ENCODE data around the gene NID1.
"Not testable (repeated sequence)": the region's sequence is repeated elsewhere in the genome, so short reads cannot be mapped to it uniquely, and the experiment has no call there.

Gene NID1

GRCh38 chr1:235968831-235969230 lies 96.1 kb downstream of the NID1 start:
- Histone ChIP-seq H3K9me3 (replicated peaks in 1 of 2; ENCODE audit: control insufficient read depth in 2 of 2, insufficient read depth in 1 of 2, low read depth in 1 of 2, low read length in 2 of 2) (no peaks in the 10 kb centered on the region), H2BK15ac (ENCODE audit: low read length) (no peak overlapping the region), H3K4me1 (ENCODE audit: control insufficient read depth in 2 of 2, insufficient read depth in 1 of 2, low read depth in 1 of 2, low read length in 2 of 2) (peaks cover 0 to 4% of the 10 kb centered on the region in 2 donors), H3K4ac (ENCODE audit: low read length) (no peak overlapping the region), H3K27ac (replicated peaks; ENCODE audit: low read length) (no peak overlapping the region), H3K23ac (ENCODE audit: low read depth, low read length, poor library complexity) (no peak overlapping the region), H3K9ac (ENCODE audit: low read depth, low read length, poor library complexity) (no peak overlapping the region), H2BK120ac (ENCODE audit: low read depth, low read length) (no peak overlapping the region), H2BK5ac (ENCODE audit: low read length) (no peak overlapping the region), H3K36me3 (replicated peaks in 1 of 2; ENCODE audit: control insufficient read depth in 2 of 2, insufficient read depth in 2 of 2, low read length in 2 of 2) (no peaks in the 10 kb centered on the region), H3K4me2 (ENCODE audit: insufficient read depth, low read length, poor library complexity, severe bottlenecking) (no peak overlapping the region), H4K8ac (ENCODE audit: low read depth, low read length) (no peak overlapping the region), H2AK5ac (ENCODE audit: low read depth, low read length) (no peak overlapping the region), H2AFZ (ENCODE audit: low read length) (peak overlapping the region; percentile 28), H3K4me3 (ENCODE audit: low read length in 2 of 2) (no peak overlapping the region), H3K79me1 (ENCODE audit: low read depth, low read length) (no peaks in the 10 kb centered on the region), H2BK12ac (ENCODE audit: low read length) (no peak overlapping the region), H4K91ac (ENCODE audit: low read depth, low read length, poor library complexity) (no peak overlapping the region), H3K18ac (ENCODE audit: low read length) (no peak overlapping the region), H3K14ac (ENCODE audit: low read length) (no peak overlapping the region), H3K27me3 (ENCODE audit: control insufficient read depth in 3 of 3, insufficient read depth in 3 of 3, low read depth in 1 of 3, low read length in 3 of 3) (no peaks in the 10 kb centered on the region)
- no peak for DNase-seq (ENCODE audit: low spot score)
- no CpG with 5 or more reads among the region's 5 CpGs for WGBS, 2 donors (ENCODE audit: extremely low coverage in 2 of 2, insufficient read length in 2 of 2, insufficient replicate concordance in 1 of 2)

- not testable (repeated sequence) for H3K9me3 ChIP-seq (replicated peaks in 1 of 2; ENCODE audit: control insufficient read depth in 2 of 2, insufficient read depth in 1 of 2, low read depth in 1 of 2, low read length in 2 of 2); H2AK5ac ChIP-seq (ENCODE audit: low read depth, low read length); H3K27ac ChIP-seq (replicated peaks; ENCODE audit: low read length); H2AFZ ChIP-seq (ENCODE audit: low read length); H3K4me2 ChIP-seq (ENCODE audit: insufficient read depth, low read length, poor library complexity, severe bottlenecking); H3K4ac ChIP-seq (ENCODE audit: low read length); H2BK120ac ChIP-seq (ENCODE audit: low read depth, low read length); H3K36me3 ChIP-seq (replicated peaks in 1 of 2; ENCODE audit: control insufficient read depth in 2 of 2, insufficient read depth in 2 of 2, low read length in 2 of 2); H3K9ac ChIP-seq (ENCODE audit: low read depth, low read length, poor library complexity); H2BK5ac ChIP-seq (ENCODE audit: low read length); H3K23ac ChIP-seq (ENCODE audit: low read depth, low read length, poor library complexity); H3K79me1 ChIP-seq (ENCODE audit: low read depth, low read length); H3K18ac ChIP-seq (ENCODE audit: low read length); DNase-seq (ENCODE audit: low spot score); H3K4me3 ChIP-seq (ENCODE audit: low read length in 2 of 2); H4K91ac ChIP-seq (ENCODE audit: low read depth, low read length, poor library complexity); H4K8ac ChIP-seq (ENCODE audit: low read depth, low read length); H3K4me1 ChIP-seq (ENCODE audit: control insufficient read depth in 2 of 2, insufficient read depth in 1 of 2, low read depth in 1 of 2, low read length in 2 of 2); H3K14ac ChIP-seq (ENCODE audit: low read length); H2BK15ac ChIP-seq (ENCODE audit: low read length); H2BK12ac ChIP-seq (ENCODE audit: low read length); H3K27me3 ChIP-seq (ENCODE audit: control insufficient read depth in 3 of 3, insufficient read depth in 3 of 3, low read depth in 1 of 3, low read length in 3 of 3)
- no CpG with 5 or more reads among the region's 5 CpGs for WGBS, 2 donors (ENCODE audit: extremely low coverage in 2 of 2, insufficient read length in 2 of 2, insufficient replicate concordance in 1 of 2)
These were observed 98.8 kb downstream of the NID1 start for GRCh38 chr1:235966134-235966533.

GRCh38 chr1:235960809-235961208 lies 104.1 kb downstream of the NID1 start:
- no peak overlapping the region for H2BK12ac ChIP-seq (ENCODE audit: low read length)
- peaks cover 0 to 5% of the 10 kb centered on the region in 2 donors for H3K4me1 ChIP-seq (ENCODE audit: control insufficient read depth in 2 of 2, insufficient read depth in 1 of 2, low read depth in 1 of 2, low read length in 2 of 2)
- no CpG with 5 or more reads among the region's 4 CpGs for WGBS, 2 donors (ENCODE audit: extremely low coverage in 2 of 2, insufficient read length in 2 of 2, insufficient replicate concordance in 1 of 2)
- H3K9ac ChIP-seq (ENCODE audit: low read depth, low read length, poor library complexity), result no peak overlapping the region
- H3K14ac ChIP-seq (ENCODE audit: low read length), result no peak overlapping the region
- no peaks in the 10 kb centered on the region for H3K36me3 ChIP-seq (replicated peaks in 1 of 2; ENCODE audit: control insufficient read depth in 2 of 2, insufficient read depth in 2 of 2, low read length in 2 of 2)
- H3K27me3 ChIP-seq (ENCODE audit: control insufficient read depth in 3 of 3, insufficient read depth in 3 of 3, low read depth in 1 of 3, low read length in 3 of 3), result no peaks in the 10 kb centered on the region
- no peak overlapping the region for H2BK15ac ChIP-seq (ENCODE audit: low read length)
- H2AK5ac ChIP-seq (ENCODE audit: low read depth, low read length), result no peak overlapping the region
- no peak overlapping the region for H4K91ac ChIP-seq (ENCODE audit: low read depth, low read length, poor library complexity)
- H3K4me2 ChIP-seq (ENCODE audit: insufficient read depth, low read length, poor library complexity, severe bottlenecking), result no peak overlapping the region
- H3K79me1 ChIP-seq (ENCODE audit: low read depth, low read length), result no peaks in the 10 kb centered on the region
- H3K4me3 ChIP-seq (ENCODE audit: low read length in 2 of 2), result no peak overlapping the region
- no peak overlapping the region for H3K23ac ChIP-seq (ENCODE audit: low read depth, low read length, poor library complexity)
- no peak overlapping the region for H3K18ac ChIP-seq (ENCODE audit: low read length)
- no peak overlapping the region for H2BK5ac ChIP-seq (ENCODE audit: low read length)
- H3K9me3 ChIP-seq (replicated peaks in 1 of 2; ENCODE audit: control insufficient read depth in 2 of 2, insufficient read depth in 1 of 2, low read depth in 1 of 2, low read length in 2 of 2), result no peaks in the 10 kb centered on the region
- no peak overlapping the region for H3K27ac ChIP-seq (replicated peaks; ENCODE audit: low read length)
- no peak overlapping the region for H3K4ac ChIP-seq (ENCODE audit: low read length)
- no peak for DNase-seq (ENCODE audit: low spot score)
- no peak overlapping the region for H2AFZ ChIP-seq (ENCODE audit: low read length)
- no peak overlapping the region for H2BK120ac ChIP-seq (ENCODE audit: low read depth, low read length)
- H4K8ac ChIP-seq (ENCODE audit: low read depth, low read length), result no peak overlapping the region

GRCh38 chr1:235958021-235958420 lies 106.9 kb downstream of the NID1 start:
- Histone ChIP-seq H4K91ac (ENCODE audit: low read depth, low read length, poor library complexity) (no peak overlapping the region), H3K79me1 (ENCODE audit: low read depth, low read length) (no peaks in the 10 kb centered on the region), H3K23ac (ENCODE audit: low read depth, low read length, poor library complexity) (no peak overlapping the region), H3K9ac (ENCODE audit: low read depth, low read length, poor library complexity) (no peak overlapping the region), H3K4me2 (ENCODE audit: insufficient read depth, low read length, poor library complexity, severe bottlenecking) (no peak overlapping the region), H2BK120ac (ENCODE audit: low read depth, low read length) (no peak overlapping the region), H3K4ac (ENCODE audit: low read length) (no peak overlapping the region), H2BK15ac (ENCODE audit: low read length) (no peak overlapping the region), H3K14ac (ENCODE audit: low read length) (no peak overlapping the region), H3K4me1 (ENCODE audit: control insufficient read depth in 2 of 2, insufficient read depth in 1 of 2, low read depth in 1 of 2, low read length in 2 of 2) (peaks cover 0 to 5% of the 10 kb centered on the region in 2 donors), H2BK5ac (ENCODE audit: low read length) (no peak overlapping the region), H3K27ac (replicated peaks; ENCODE audit: low read length) (no peak overlapping the region), H3K4me3 (ENCODE audit: low read length in 2 of 2) (no peak overlapping the region), H3K27me3 (ENCODE audit: control insufficient read depth in 3 of 3, insufficient read depth in 3 of 3, low read depth in 1 of 3, low read length in 3 of 3) (no peaks in the 10 kb centered on the region), H3K9me3 (replicated peaks in 1 of 2; ENCODE audit: control insufficient read depth in 2 of 2, insufficient read depth in 1 of 2, low read depth in 1 of 2, low read length in 2 of 2) (no peaks in the 10 kb centered on the region), H3K18ac (ENCODE audit: low read length) (no peak overlapping the region), H3K36me3 (replicated peaks in 1 of 2; ENCODE audit: control insufficient read depth in 2 of 2, insufficient read depth in 2 of 2, low read length in 2 of 2) (no peaks in the 10 kb centered on the region), H2AFZ (ENCODE audit: low read length) (no peak overlapping the region), H2BK12ac (ENCODE audit: low read length) (no peak overlapping the region), H2AK5ac (ENCODE audit: low read depth, low read length) (no peak overlapping the region), H4K8ac (ENCODE audit: low read depth, low read length) (no peak overlapping the region)
- no CpG with 5 or more reads among the region's 12 CpGs for WGBS, 2 donors (ENCODE audit: extremely low coverage in 2 of 2, insufficient read length in 2 of 2, insufficient replicate concordance in 1 of 2)
- no peak for DNase-seq (ENCODE audit: low spot score)

Data from neuronal stem cell (in vitro differentiated cells).